NT2/D1 (cell line): Measurements from ENCODE around the gene ERLEC1.
"Not testable (repeated sequence)": the region's sequence is repeated elsewhere in the genome, so short reads cannot be mapped to it uniquely, and the experiment has no call there.

ENCODE experiments used
- YY1 ChIP-seq: IDR thresholded peaks from 2 replicates; pipeline ENCODE4 v1.6.1; 2011; ENCODE audit not compliant: insufficient read length, insufficient read depth
- ZNF274 ChIP-seq: IDR thresholded peaks from 2 replicates; pipeline ENCODE4 v1.6.1; 2011; ENCODE audit warnings: mild to moderate bottlenecking, low read depth, low read length

GRCh38 chr2:53851052-53851757, 64.4 kb downstream of the ERLEC1 start:
- TF ChIP-seq YY1, ZNF274: not testable (repeated sequence)
